T-helper 2 cell treated with Interferon-gamma antibody and Interleukin-4, amounts not matched to agents 100 ng/mL and 5 ng/mL, for 36 hours (primary cell): ENCODE results near the gene PIGZ. TPM values are rescaled to one million over a fixed set of nuclear protein-coding genes. Genes with fewer than 3 reads are reported as not detected.
"Not testable (repeated sequence)": the region's sequence is repeated elsewhere in the genome, so short reads cannot be mapped to it uniquely, and the experiment has no call there.

Experiments used
- intact Hi-C: fragments of 100-400 bp; cut with micrococcal nuclease; formaldehyde crosslinking; loops from one replicate; pipeline ENCODE4 v1.15.1; 2023
- total RNA-seq: library from RNA; stranded (reverse); gene quantifications from 2 replicates; pipeline ENCODE4 v1.2.3, GENCODE V29; 2022

The PIGZ gene
- total RNA-seq, 1 donor from 2014 or later, result 3.3 TPM

- intact Hi-C loops, result no loop called here
Observed at GRCh38 chr3:196954832-196955231, 13.8 kb downstream of the PIGZ start.

DNA sequence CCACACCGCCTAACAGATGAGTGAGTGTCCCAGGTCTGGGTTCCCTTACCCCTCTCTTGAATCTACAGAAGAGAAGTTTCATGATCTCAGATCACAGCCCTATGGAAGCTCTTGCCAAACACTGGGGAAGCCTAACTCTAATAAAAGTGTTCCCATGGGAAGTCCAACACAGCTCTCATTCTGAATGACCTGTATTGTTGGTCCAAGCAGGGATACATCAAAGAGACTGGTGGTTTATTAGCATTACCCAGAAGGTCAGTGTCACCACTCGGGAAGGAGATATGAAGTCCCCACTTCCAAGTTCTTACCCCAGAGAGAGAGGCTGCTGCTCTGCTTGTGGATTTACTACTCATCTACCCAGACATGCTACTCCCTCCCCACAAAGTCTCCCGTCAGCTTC, 17.3 kb downstream of the PIGZ start:
- intact Hi-C loops, result no loop called here

DNA sequence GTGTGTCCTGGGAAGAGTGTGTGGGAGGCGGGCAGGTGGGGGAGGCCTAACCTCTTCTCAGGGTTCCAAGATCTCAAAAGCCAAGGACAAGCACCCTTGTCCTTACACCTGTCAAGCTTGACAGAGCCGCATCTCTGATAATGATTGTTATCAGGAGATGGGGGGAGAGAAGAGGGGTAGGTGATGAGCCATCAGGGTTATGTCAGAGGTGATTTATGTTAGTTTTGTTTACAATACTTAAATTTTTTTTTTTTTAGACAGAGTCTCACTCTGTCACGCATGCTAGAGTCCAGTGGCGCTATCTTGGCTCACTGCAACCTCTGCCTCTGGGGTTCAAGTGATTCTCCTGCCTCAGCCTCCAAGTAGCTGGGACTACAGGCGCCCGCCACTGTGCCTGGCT, 18.9 kb downstream of the PIGZ start:
- intact Hi-C loops, result no loop called here

DNA sequence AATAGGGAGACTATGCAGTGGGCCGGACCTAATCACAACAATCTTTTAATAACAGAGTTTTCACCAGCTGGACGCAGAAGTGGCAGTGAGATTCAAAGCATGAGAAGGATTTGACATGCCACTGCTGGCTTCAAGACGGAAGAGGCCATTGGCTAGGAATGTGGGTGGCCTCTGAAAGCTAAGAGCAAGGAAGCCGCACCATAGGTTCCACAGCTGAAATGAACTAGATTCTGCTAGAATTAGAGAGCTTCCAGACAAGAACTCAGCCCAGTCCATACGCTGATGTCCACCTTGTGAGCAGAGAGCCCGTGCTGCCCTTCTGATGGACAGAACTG, 19.4 kb downstream of the PIGZ start:
- intact Hi-C loops, result no loop called here

DNA sequence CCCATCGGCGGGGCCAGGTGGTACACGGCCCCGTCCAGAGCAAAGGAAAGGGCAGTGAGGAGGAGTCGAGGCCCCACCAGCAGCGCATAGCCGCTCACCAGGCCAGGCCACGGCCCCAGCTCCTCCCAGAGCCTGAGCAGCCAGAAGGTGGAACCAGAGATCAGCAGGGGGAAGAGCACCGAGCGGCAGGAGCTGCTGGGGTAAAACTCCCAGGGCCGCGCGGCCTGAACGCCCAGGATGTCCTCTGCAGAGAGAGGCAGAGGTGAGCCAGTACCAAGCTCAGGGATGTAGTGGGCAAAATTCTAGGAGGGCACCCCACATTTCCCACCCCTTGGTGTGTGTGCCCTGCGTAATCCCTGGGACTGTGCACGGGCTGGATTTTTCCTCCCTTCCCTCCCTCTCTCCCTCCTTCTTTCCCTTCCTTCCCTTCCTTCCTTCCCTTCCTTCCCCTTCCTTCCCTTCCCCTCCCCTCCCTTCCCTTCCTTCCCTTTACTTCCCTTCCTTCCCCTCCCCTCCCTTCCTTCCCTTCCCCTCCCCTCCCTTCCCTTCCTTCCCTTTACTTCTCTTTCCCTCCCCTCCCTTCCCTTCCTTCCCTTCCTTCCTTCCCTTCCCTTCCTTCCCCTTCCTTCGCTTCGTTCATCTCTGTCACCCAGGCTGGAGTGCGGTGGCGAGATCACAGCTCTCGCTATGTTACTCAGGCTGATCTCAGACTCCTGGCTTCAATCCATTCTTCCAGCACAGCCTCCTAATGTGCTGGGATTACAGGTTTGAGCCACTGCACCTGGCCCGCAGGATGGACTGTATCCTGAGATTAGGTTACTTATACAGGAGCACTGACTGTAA, 20.0 kb downstream of the PIGZ start:
- intact Hi-C loops, result no loop called here

DNA sequence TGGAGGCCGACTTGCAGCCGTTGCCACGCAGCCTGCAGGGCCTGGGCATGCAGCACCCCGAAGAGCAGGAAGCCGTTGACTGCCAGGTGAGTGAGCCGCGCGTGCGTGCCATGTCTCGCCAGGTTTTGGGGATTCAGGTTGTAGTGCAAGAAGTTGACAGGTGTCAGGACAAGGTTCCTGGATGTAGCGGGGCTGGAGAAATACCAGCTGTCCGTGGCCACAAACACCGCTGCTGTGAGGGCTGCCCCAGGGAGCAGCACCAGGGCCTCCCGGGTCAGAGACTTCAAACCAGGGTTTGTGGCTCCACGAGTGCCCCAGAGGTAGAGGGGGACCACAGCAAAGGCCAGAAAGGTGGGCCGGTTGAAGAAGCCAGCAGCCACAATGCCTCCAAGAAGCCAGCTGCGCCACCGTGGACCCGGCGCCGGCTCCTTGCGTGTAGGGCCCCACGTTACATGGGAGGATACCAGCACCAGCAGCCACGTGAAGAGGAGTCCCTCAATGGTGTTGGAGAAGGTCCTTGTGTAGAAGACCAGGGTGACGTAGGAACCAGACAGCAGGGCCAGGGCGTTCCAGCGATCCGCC, 20.7 kb downstream of the PIGZ start:
- intact Hi-C loops, result no loop called here

- intact Hi-C loops, result no loop called here
Observed at GRCh38 chr3:196947136-196947859, 21.3 kb downstream of the PIGZ start.

DNA sequence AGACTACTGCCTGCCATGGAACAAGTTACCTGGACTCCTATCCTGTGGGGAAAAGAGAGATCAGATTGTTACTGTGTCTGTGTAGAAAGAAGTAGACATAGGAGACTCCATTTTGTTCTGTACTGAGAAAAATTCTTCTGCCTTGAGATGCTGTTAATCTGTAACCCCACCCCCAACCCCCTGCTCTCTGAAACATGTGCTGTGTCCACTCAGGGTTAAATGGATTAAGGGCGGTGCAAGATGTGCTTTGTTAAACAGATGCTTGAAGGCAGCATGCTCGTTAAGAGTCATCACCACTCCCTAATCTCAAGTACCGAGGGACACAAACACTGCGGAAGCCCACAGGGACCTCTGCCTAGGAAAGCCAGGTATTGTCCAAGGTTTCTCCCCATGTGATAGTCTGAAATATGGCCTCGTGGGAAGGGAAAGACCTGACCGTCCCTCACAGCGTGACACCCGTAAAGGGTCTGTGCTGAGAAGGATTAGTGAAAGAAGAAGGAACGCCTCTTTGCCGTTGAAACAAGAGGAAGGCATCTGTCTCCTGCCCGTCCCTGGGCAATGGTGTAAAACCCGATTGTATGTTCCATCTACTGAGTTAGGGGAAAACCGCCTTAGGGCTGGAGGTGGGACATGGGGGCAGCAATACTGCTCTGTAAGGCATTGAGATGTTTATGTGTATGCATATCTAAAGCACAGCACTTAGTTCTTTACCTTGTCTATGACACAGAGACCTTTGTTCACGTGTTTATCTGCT, 24.4 kb downstream of the PIGZ start:
- intact Hi-C loops, result not testable (repeated sequence)

DNA sequence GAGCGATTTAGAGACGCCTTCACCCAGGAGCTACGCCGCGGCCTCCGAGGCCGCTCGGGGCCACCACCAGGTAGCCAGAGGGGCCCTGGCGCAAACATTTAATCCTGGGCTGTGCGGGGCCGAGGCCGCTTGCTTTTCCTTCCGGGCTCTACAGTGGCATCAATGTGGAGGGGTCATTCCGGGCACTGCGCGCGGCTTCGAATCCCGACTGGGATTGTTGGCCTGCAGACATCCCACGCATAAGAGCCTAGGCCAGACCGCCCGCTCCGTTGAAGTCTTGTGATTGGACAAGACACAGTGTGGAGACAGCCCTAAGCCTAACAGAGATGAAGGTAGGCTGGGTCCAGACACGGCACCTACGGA, 25.7 kb downstream of the PIGZ start:
- intact Hi-C loops, result loop anchor here (1.0 to 2.0 kb wide), 10 partner anchors 25 to 440 kb away; partner anchors contain the start of genes CEP19, FBXO45, PAK2 and PIGX

- intact Hi-C loops, result loop anchor here (1.0 to 2.0 kb wide), 10 partner anchors 26 to 439 kb away; partner anchors contain the start of genes CEP19, FBXO45, PAK2 and PIGX
Observed at GRCh38 chr3:196942226-196942914, 26.3 kb downstream of the PIGZ start, which contains the start of gene NCBP2. Gene NCBP2, minus strand, starts transcription at chr3:196942528. Its CDS starts 25 bp downstream, at chr3:196942503.

DNA sequence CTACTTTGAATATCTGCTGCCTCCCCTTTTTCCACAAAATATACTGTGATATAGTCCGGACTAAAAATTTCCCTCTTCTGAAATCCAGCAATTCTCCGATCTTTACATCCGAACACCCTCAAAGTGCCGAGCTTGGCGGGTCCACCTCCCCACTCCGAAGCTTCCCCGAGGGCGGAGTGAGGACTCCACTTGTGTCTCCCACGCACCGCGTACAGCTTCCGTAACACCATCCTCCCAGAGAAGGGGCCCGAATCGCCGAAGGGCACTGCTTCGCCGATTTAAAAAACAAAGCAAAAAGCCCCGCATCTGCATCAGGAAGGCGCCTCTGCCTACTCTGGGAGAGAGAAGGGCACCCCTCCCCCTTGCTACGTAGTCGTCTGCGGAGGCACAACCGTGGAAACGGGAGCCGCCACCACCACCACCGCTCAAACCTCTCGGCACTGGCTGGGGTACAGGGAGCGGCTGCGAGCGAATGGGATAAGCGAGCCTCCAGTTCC, 26.9 kb downstream of the PIGZ start:
- intact Hi-C loops, result loop anchor here (1.0 to 2.0 kb wide), 10 partner anchors 27 to 438 kb away; partner anchors contain the start of genes CEP19, FBXO45, PAK2 and PIGX

- intact Hi-C loops, result no loop called here
Observed at GRCh38 chr3:196938576-196938975, 30.1 kb downstream of the PIGZ start.

GRCh38 chr3:196938124-196938523, 30.5 kb downstream of the PIGZ start:
- intact Hi-C loops, result no loop called here

- intact Hi-C loops, result no loop called here
Observed at GRCh38 chr3:196936288-196936687, 32.3 kb downstream of the PIGZ start.

DNA sequence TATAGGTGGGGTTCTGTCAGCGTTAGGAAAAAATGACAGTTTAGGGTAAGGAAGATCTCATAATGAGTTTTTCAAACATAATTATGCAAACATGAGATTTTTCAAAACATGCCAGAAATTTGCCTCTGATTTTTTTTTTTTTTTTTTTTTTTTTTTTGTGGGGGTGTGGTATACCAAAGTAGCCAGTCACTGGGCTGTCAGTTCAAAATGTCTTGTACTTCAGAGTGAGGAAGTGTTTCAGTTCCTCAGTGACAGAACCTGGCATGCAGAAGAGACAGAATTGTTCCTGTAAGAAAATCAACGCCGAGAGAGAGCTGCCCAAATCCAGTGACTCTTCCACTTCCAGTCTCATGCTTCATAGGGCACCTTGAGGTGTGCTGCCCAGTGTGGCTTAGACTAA, 36.0 kb downstream of the PIGZ start:
- intact Hi-C loops, result no loop called here

GRCh38 chr3:196931828-196932587, 36.6 kb downstream of the PIGZ start:
- intact Hi-C loops, result no loop called here

- intact Hi-C loops, result no loop called here
Observed at GRCh38 chr3:196931157-196931556, 37.5 kb downstream of the PIGZ start.

- intact Hi-C loops, result no loop called here
Observed at GRCh38 chr3:196927571-196928453, 40.8 kb downstream of the PIGZ start.

DNA sequence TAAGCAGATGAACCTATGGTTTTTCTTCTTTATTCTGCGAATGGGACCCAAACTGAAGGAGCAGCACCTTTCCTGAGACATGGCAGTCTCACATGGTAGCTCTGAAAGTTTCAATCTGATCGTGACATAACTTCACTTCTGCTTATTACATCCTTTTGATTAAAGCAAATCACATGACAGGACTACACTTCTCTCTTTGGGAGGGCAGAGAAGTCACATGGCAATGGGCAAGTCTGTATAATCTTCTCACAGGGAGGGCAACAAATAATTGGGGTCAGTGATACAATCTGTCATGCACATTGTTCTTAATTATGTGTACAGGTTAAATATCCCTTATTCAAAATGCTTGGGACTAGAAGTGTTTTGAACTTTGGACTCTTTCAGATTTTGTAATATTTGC, 47.9 kb downstream of the PIGZ start:
- intact Hi-C loops, result no loop called here
